ENCODE data around the gene MAD1L1. TPM values are rescaled to one million over a fixed set of nuclear protein-coding genes. Genes with fewer than 3 reads are reported as not detected.
A peak's percentile ranks its signal among the peaks of the same experiment; 100 is the strongest.

MAD1L1 gene
- total and polyA plus RNA-seq, 7 donors, result 11.7 to 17.5 (median 15.6) TPM

- ATAC-seq (no peak), DNase-seq (peak; percentile 10 to 23)
- Histone ChIP-seq H3K36me3 (ENCODE audit: insufficient read depth in 1 of 2, low read depth in 1 of 2) (no peaks in the 10 kb centered on the region), H3K4me1 (peaks cover 14% of the 10 kb centered on the region), H3K9me3 (no peaks in the 10 kb centered on the region), H3K27me3 (ENCODE audit: insufficient read depth in 3 of 3, low read length in 2 of 3) (no peaks in the 10 kb centered on the region), H3K27ac (no peak overlapping the region), H3K4me3 (no peak overlapping the region)
- WGBS, 3 donors, result 83 to 85% (median 84%) methylated on average over 17 of the region's 17 CpGs
- intact Hi-C loops (cut with DNase I), result no loop called here
- TF ChIP-seq CTCF (IDR thresholded peaks at IDR 0.05), result no peak
Measured at GRCh38 chr7:1951600-1951999, 281.1 kb downstream of the MAD1L1 start.

- whole genome bisulfite sequencing, 3 donors, result 14 to 29% (median 16%) methylated on average over 8 to 10 of the region's 10 CpGs
- Histone ChIP-seq H3K4me3 (no peak overlapping the region), H3K4me1 (peaks cover 14% of the 10 kb centered on the region), H3K9me3 (no peaks in the 10 kb centered on the region), H3K27ac (no peak overlapping the region), H3K27me3 (ENCODE audit: insufficient read depth in 3 of 3, low read length in 2 of 3) (no peaks in the 10 kb centered on the region), H3K36me3 (ENCODE audit: insufficient read depth in 1 of 2, low read depth in 1 of 2) (no peaks in the 10 kb centered on the region)
- no peak for TF ChIP-seq CTCF (IDR thresholded peaks at IDR 0.05)
- DNase-seq (peak; percentile 59 to 76), ATAC-seq (peak; percentile 61 to 88 (median 83))
- intact Hi-C loops (cut with DNase I), result no loop called here
Measured at GRCh38 chr7:1951159-1951536, 281.6 kb downstream of the MAD1L1 start.

- DNase-seq, result peak; percentile 10 to 29
- peaks cover 14% of the 10 kb centered on the region for H3K4me1 ChIP-seq
- no peak overlapping the region for H3K27ac ChIP-seq
- WGBS, 3 donors, result 46 to 51% (median 47%) methylated on average over 26 of the region's 26 CpGs
- no peak for TF ChIP-seq CTCF (IDR thresholded peaks at IDR 0.05)
- no peaks in the 10 kb centered on the region for H3K9me3 ChIP-seq
- H3K27me3 ChIP-seq (ENCODE audit: insufficient read depth in 3 of 3, low read length in 2 of 3), result no peaks in the 10 kb centered on the region
- no peaks in the 10 kb centered on the region for H3K36me3 ChIP-seq (ENCODE audit: insufficient read depth in 1 of 2, low read depth in 1 of 2)
- ATAC-seq, result peak in 1 of 4 donors; percentile 6
- no peak overlapping the region for H3K4me3 ChIP-seq
- intact Hi-C loops (cut with DNase I), result no loop called here
Measured at GRCh38 chr7:1950452-1951158, 282.1 kb downstream of the MAD1L1 start.

GRCh38 chr7:1950066-1950451 lies 282.7 kb downstream of the MAD1L1 start:
- H3K27me3 ChIP-seq (ENCODE audit: insufficient read depth in 3 of 3, low read length in 2 of 3), result no peaks in the 10 kb centered on the region
- H3K27ac ChIP-seq, result no peak overlapping the region
- no peaks in the 10 kb centered on the region for H3K9me3 ChIP-seq
- intact Hi-C loops (cut with DNase I), result no loop called here
- DNase-seq, result peak; percentile 7 to 15
- no peak overlapping the region for H3K4me3 ChIP-seq
- 89 to 93% (median 91%) methylated on average over 17 to 18 of the region's 18 CpGs for WGBS, 3 donors
- no peaks in the 10 kb centered on the region for H3K36me3 ChIP-seq (ENCODE audit: insufficient read depth in 1 of 2, low read depth in 1 of 2)
- H3K4me1 ChIP-seq, result peaks cover 14% of the 10 kb centered on the region
- no peak for TF ChIP-seq CTCF (IDR thresholded peaks at IDR 0.05)
- ATAC-seq, result no peak

GRCh38 chr7:1949681-1950055 lies 283.1 kb downstream of the MAD1L1 start:
- 88 to 90% (median 89%) methylated on average over 15 of the region's 15 CpGs for WGBS, 3 donors
- no peaks in the 10 kb centered on the region for H3K27me3 ChIP-seq (ENCODE audit: insufficient read depth in 3 of 3, low read length in 2 of 3)
- DNase-seq, result peak in 1 of 2 donors; percentile 36
- intact Hi-C loops (cut with DNase I), result no loop called here
- H3K9me3 ChIP-seq, result no peaks in the 10 kb centered on the region
- peaks cover 14% of the 10 kb centered on the region for H3K4me1 ChIP-seq
- no peaks in the 10 kb centered on the region for H3K36me3 ChIP-seq (ENCODE audit: insufficient read depth in 1 of 2, low read depth in 1 of 2)
- H3K4me3 ChIP-seq, result no peak overlapping the region
- no peak for TF ChIP-seq CTCF (IDR thresholded peaks at IDR 0.05)
- H3K27ac ChIP-seq, result no peak overlapping the region
- ATAC-seq, result no peak
